Measurements from ENCODE around the gene LOC128125822.

LOC128125822 gene

DNA sequence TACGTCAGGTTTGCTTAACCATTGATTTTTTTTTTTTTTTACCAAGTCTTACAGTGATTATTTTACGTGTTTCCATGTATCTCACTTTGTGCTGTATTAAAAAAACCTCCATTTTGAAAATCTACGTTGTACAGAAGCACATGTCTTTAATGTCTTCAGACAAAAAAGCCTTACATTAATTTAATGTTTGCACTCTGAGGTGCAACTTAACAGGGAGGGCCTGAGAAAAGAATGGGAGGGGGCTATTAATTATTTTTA, 8.4 kb downstream of the LOC128125822 start:
- no peak overlapping the region for H3K4me2 ChIP-seq (ENCODE audit: low read depth, low read length, poor library complexity, severe bottlenecking)
- no peaks in the 10 kb centered on the region for H3K9me2 ChIP-seq (replicated peaks; ENCODE audit: insufficient read depth, low read length)
- H3F3A ChIP-seq (ENCODE audit: insufficient read depth), result peaks cover 35% of the 10 kb centered on the region; the same call in 1 of the 2 replicates
- H3K36me3 ChIP-seq (ENCODE audit: low read length), result peaks cover 60% of the 10 kb centered on the region
- no peak overlapping the region for H3K9ac ChIP-seq (ENCODE audit: low read length)
- no peak overlapping the region for H3K4me3 ChIP-seq (ENCODE audit: insufficient read depth, low read length, poor library complexity, severe bottlenecking)
- H3K27me3 ChIP-seq (ENCODE audit: low read length), result no peaks in the 10 kb centered on the region
- no peak overlapping the region for H2AFZ ChIP-seq (ENCODE audit: low read depth, low read length, severe bottlenecking)
- H3K9me3 ChIP-seq (ENCODE audit: insufficient read depth, low read length), result no peaks in the 10 kb centered on the region
- peaks cover 32% of the 10 kb centered on the region for H4K20me1 ChIP-seq (ENCODE audit: low read depth, low read length)
- H3K79me2 ChIP-seq (ENCODE audit: insufficient read depth, low read length), result peaks cover 15% of the 10 kb centered on the region
- no peak overlapping the region for H3K27ac ChIP-seq (ENCODE audit: low read depth, low read length)
- TF ChIP-seq EZH2phosphoT487 (conservative IDR thresholded peaks at IDR 0.05; ENCODE audit: low read length) (no peak), CTCF (IDR thresholded peaks at IDR 0.05; ENCODE audit: insufficient read depth, low read length, poor library complexity, severe bottlenecking) (no peak)

- Histone ChIP-seq H3K4me2 (ENCODE audit: low read depth, low read length, poor library complexity, severe bottlenecking) (no peak overlapping the region), H3K27ac (ENCODE audit: low read depth, low read length) (no peak overlapping the region), H3K4me3 (ENCODE audit: insufficient read depth, low read length, poor library complexity, severe bottlenecking) (no peak overlapping the region), H2AFZ (ENCODE audit: low read depth, low read length, severe bottlenecking) (no peak overlapping the region), H3F3A (ENCODE audit: insufficient read depth) (peaks cover 32% of the 10 kb centered on the region; the same call in 1 of the 2 replicates), H3K9ac (ENCODE audit: low read length) (no peak overlapping the region), H3K9me2 (replicated peaks; ENCODE audit: insufficient read depth, low read length) (no peaks in the 10 kb centered on the region), H3K27me3 (ENCODE audit: low read length) (no peaks in the 10 kb centered on the region), H3K79me2 (ENCODE audit: insufficient read depth, low read length) (peaks cover 8% of the 10 kb centered on the region), H3K36me3 (ENCODE audit: low read length) (peaks cover 56% of the 10 kb centered on the region), H4K20me1 (ENCODE audit: low read depth, low read length) (peaks cover 25% of the 10 kb centered on the region), H3K9me3 (ENCODE audit: insufficient read depth, low read length) (no peaks in the 10 kb centered on the region)
- TF ChIP-seq EZH2phosphoT487 (conservative IDR thresholded peaks at IDR 0.05; ENCODE audit: low read length), result no peak
- TF ChIP-seq CTCF (IDR thresholded peaks at IDR 0.05; ENCODE audit: insufficient read depth, low read length, poor library complexity, severe bottlenecking), result no peak
These were observed 9.2 kb downstream of the LOC128125822 start for GRCh38 chr6:63581355-63582013.

DNA sequence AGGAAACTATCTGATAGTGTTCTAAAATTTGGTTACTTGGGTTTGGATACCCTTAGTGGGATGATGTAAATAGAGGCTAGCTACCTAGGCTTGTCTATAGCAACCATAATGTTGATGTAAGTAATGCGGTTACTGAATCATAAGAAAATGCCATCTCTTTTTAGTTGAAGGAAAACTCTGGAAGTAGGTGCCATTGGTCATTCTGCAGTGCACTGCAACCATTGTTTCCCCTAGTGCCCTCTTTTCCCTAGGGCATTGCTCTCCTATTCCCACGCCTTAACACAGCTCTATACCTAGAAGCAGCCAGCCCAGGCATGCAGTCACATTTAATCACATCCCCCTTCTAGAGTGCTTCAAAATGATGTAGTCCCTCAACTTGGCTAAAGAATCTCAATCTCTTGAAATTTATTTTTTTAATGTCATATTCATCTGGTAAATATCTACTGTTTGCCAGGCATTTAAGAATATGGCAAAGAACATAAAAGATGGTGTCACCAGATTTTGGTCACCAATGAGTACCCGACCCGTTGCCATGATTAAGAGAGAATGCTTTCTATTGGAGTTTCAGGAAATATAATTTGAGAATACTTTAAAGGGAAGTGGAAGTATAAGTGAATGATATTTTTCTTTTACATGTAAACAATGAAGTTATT, 10.4 kb downstream of the LOC128125822 start:
- Histone ChIP-seq H3K4me2 (ENCODE audit: low read depth, low read length, poor library complexity, severe bottlenecking) (no peak overlapping the region), H3K27ac (ENCODE audit: low read depth, low read length) (no peak overlapping the region), H3K27me3 (ENCODE audit: low read length) (no peaks in the 10 kb centered on the region), H4K20me1 (ENCODE audit: low read depth, low read length) (peaks cover 20% of the 10 kb centered on the region), H3K79me2 (ENCODE audit: insufficient read depth, low read length) (no peaks in the 10 kb centered on the region), H3K9me3 (ENCODE audit: insufficient read depth, low read length) (no peaks in the 10 kb centered on the region), H3K9ac (ENCODE audit: low read length) (no peak overlapping the region), H3K4me3 (ENCODE audit: insufficient read depth, low read length, poor library complexity, severe bottlenecking) (no peak overlapping the region), H3K9me2 (replicated peaks; ENCODE audit: insufficient read depth, low read length) (no peaks in the 10 kb centered on the region), H2AFZ (ENCODE audit: low read depth, low read length, severe bottlenecking) (no peak overlapping the region), H3F3A (ENCODE audit: insufficient read depth) (peaks cover 32% of the 10 kb centered on the region; the same call in 1 of the 2 replicates), H3K36me3 (ENCODE audit: low read length) (peaks cover 47% of the 10 kb centered on the region)
- TF ChIP-seq EZH2phosphoT487 (conservative IDR thresholded peaks at IDR 0.05; ENCODE audit: low read length) (no peak), CTCF (IDR thresholded peaks at IDR 0.05; ENCODE audit: insufficient read depth, low read length, poor library complexity, severe bottlenecking) (no peak)

Measured in SU-DHL-6 (cell line).